ENCODE measurements around the gene GLCCI1.

- TF ChIP-seq CTCF (IDR thresholded peaks at IDR 0.05; ENCODE audit: insufficient read depth, low read length, poor library complexity, severe bottlenecking) = no peak
- TF ChIP-seq EZH2phosphoT487 (conservative IDR thresholded peaks at IDR 0.05; ENCODE audit: low read length) = no peak
Observed at GRCh38 chr7:8051373-8051772, 82.8 kb downstream of the GLCCI1 start.
